ENCODE results near the gene CHEK1.

- TF ChIP-seq CTCF (conservative IDR thresholded peaks at IDR 0.05; ENCODE audit: low read depth, low read length), result no peak
- no peak for TF ChIP-seq MXI1 (IDR thresholded peaks at IDR 0.05; ENCODE audit: borderline replicate concordance, low read depth, low read length)
- no peak for TF ChIP-seq BHLHE40 (IDR thresholded peaks at IDR 0.05; ENCODE audit: low read depth, low read length)
- no peak for TF ChIP-seq USF2 (IDR thresholded peaks at IDR 0.05; ENCODE audit: low read depth, low read length)
These were observed 45.2 kb downstream of the CHEK1 start for GRCh38 chr11:125670172-125670571.

Data from IMR-90 (cell line).